Measurements from ENCODE around the gene ERFE. TPM values are rescaled to one million over a fixed set of nuclear protein-coding genes. Genes with fewer than 3 reads are reported as not detected.

The ERFE gene
- total RNA-seq, 1 donor from 2014 or later = 86.8 TPM

- TF ChIP-seq CTCF (conservative IDR thresholded peaks at IDR 0.05; ENCODE audit: low read depth, low read length) = no peak
These were observed 35.4 kb upstream of the ERFE start for GRCh38 chr2:238123218-238123971.

GRCh38 chr2:238123991-238124470 lies 34.7 kb upstream of the ERFE start:
- no peak overlapping the region for H3K4me3 ChIP-seq (ENCODE audit: low read depth, low read length)
- no peak for DNase-seq (ENCODE audit: low read depth)
- TF ChIP-seq CTCF (conservative IDR thresholded peaks at IDR 0.05; ENCODE audit: low read depth, low read length) = no peak

More at GRCh38 chr2:238123218-238123971, 35.4 kb upstream of the ERFE start:
- no peak for DNase-seq (ENCODE audit: low read depth)
- no peak overlapping the region for H3K4me3 ChIP-seq (ENCODE audit: low read depth, low read length)

- TF ChIP-seq CTCF (conservative IDR thresholded peaks at IDR 0.05; ENCODE audit: low read depth, low read length) = no peak
- DNase-seq (ENCODE audit: low read depth) = no peak
- H3K4me3 ChIP-seq (ENCODE audit: low read depth, low read length) = no peak overlapping the region
These were observed 34.2 kb upstream of the ERFE start for GRCh38 chr2:238124488-238125126.

- DNase-seq (ENCODE audit: low read depth) = no peak
- H3K4me3 ChIP-seq (ENCODE audit: low read depth, low read length) = no peak overlapping the region
- TF ChIP-seq CTCF (conservative IDR thresholded peaks at IDR 0.05; ENCODE audit: low read depth, low read length) = no peak
These were observed 33.5 kb upstream of the ERFE start for GRCh38 chr2:238125127-238125885.

- no peak for DNase-seq (ENCODE audit: low read depth)
- TF ChIP-seq CTCF (conservative IDR thresholded peaks at IDR 0.05; ENCODE audit: low read depth, low read length) = no peak
- H3K4me3 ChIP-seq (ENCODE audit: low read depth, low read length) = no peak overlapping the region
These were observed 32.4 kb upstream of the ERFE start for GRCh38 chr2:238126338-238126737.

- no peak for TF ChIP-seq CTCF (conservative IDR thresholded peaks at IDR 0.05; ENCODE audit: low read depth, low read length)
- H3K4me3 ChIP-seq (ENCODE audit: low read depth, low read length) = no peak overlapping the region
These were observed 32.0 kb upstream of the ERFE start for GRCh38 chr2:238126775-238127164.

More at GRCh38 chr2:238126775-238127164, 32.0 kb upstream of the ERFE start:
- no peak for DNase-seq (ENCODE audit: low read depth)
